Stimulated activated naive CD4-positive, alpha-beta T cell (primary cell): ENCODE data around the gene BEX4.
A peak's percentile ranks its signal among the peaks of the same experiment; 100 is the strongest.

Experiments
- DNase-seq, 6 experiments: peaks; one replicate each; lab custom pipeline; 2025; lab: John Stamatoyannopoulos, UW

BEX4 gene

GRCh38 chrX:103236296-103236695, 21.4 kb downstream of the BEX4 start:
- no peak for DNase-seq

- no peak for DNase-seq
These were observed 25.2 kb downstream of the BEX4 start for GRCh38 chrX:103240155-103240554.

DNA sequence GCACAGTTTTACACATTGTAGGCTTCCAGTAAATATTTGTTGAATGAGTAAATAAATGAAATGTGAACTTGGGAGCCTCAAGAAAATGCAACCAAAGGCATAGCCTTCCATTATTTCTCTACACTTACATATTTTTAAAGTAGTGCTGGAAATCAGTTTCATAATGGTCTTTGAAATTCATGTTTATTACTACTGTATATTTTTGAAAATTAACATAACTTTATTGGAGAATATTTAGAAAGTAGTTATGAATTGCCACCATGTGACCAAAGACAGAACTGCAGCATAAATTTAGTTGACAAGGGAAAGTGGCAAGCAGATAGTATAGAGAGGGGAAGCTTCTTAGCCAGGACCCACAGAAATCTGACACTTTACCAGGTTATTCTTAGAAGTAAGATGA, 33.6 kb downstream of the BEX4 start:
- peak in 2 of 6 experiments; percentile 2 to 4 for DNase-seq

DNA sequence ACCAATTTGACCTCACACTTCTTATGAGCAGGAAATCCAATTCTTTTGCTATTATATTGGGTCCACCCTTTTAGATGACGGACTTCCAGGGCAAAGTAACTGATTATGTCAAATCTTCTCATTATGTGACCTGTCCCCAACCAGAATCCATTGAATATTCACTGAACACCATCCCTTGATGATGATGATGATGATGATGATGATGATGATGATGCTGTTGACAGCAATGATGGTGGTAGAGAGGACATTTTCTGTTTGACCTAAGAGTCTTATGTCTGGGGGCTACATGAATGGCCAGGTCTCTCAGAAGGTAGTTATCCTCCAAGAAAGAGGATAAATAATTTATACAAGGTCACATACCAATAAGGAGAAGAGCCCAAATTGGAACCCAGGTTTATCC, 34.9 kb downstream of the BEX4 start:
- DNase-seq = no peak

DNA sequence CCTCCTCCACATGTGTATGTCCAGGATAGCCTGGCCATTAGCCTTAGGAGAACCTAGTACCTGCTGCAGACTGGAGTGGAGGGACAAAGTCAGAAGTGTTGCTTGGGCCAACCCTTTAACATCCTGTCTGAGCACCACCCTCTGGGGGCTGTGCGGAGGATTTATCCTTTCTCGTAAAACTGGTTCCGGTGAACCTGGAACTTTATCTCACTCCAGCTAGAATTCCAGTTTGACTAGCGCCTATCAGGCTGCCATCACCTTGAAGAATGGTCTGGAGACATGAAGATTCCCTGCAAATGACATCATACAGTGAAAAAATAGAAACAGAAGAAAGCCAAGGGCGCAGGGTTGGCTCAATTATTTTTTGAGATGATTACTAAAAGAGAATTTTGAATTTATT, 36.1 kb downstream of the BEX4 start:
- DNase-seq = no peak

DNA sequence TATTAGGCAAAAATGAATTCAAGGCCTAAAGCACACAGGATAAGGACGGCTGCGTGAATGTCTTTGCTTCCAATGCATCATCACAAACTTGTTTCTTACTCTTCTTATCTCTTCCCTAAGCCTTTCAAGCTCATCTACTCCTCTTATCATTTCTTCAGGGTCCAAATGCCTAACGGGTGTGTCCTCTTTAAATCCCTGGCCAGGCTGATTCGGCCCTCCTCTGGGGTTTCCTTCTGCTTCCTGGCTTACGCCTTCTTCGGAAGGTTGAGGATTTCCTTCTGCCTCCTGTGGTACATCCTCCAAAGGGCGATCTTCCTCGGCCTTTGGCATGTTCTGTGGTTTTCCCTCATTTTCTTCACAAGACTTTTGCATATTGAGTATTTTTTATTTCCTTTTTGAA, 38.7 kb downstream of the BEX4 start:
- DNase-seq = no peak

DNA sequence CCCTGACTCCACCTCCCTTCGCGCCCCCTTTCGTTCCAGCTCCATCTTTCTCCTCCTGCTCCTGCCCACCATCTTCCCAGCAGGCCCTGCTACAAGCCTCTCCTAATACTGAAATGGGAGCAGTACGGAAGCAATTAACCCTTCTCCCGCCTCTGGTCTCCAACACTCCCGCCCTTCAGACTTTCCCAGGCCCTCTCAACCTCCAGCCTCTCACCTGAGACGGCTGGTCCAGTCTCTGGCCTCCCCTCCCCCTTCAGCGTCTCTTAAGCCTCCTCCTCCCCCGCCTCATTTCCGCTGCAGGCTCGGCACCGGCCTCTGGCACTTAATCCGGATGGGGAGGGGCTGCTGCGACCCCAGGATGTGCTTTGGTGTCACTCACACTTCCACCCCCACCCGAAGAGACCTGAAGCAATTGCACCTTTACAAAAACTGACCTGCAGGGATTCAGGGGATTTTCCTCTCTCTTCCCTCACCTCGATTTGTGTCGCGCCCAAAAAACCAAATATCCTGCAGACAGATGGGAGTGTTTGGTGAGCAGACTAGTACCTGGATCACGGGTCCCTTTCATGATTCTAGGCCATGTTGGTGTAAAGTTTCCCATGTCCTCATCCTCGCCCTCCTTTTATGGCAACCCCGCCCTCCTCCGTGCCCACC, 39.4 kb downstream of the BEX4 start:
- peak in 5 of 6 experiments; percentile 1 to 28 (median 19) for DNase-seq

DNA sequence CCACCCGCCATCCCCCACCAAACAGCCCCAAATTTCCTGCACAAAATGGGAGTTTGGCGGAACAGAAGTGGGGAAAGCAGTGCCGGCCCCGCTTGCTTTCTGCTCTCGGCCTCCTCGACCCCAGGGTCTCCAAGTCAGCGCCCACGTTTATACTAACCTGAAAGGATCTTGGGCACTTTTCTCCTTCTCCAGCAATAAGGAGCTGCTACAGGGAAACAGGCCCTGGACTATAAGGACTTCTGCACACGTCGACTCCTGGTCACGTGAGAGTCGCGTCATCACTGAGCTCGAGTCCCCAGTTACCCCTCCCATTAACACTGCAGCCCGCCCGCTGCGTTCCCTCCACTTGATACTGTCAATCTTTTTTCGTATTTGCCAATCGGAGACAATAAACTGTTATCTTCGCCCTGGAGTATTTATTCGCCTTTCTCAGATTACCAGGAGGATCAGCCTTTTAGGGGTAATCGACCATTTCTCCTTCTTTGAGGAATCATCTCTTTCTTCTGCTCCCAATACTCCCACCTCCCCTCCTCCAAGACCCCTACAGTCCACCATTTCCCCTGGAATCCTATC, 40.1 kb downstream of the BEX4 start, which contains the start of gene TCEAL8:
Gene TCEAL8 (minus strand): TSS at position 235 of the 573 bp plus-strand sequence. CDS start 1,176 bp downstream, outside the sequence.
- DNase-seq = peak; percentile 26 to 67 (median 38)

GRCh38 chrX:103256651-103257050, 41.7 kb downstream of the BEX4 start:
- DNase-seq = no peak

GRCh38 chrX:103258275-103258674, 43.4 kb downstream of the BEX4 start:
- no peak for DNase-seq
